ENCODE results near the gene PTTG2.

DNA sequence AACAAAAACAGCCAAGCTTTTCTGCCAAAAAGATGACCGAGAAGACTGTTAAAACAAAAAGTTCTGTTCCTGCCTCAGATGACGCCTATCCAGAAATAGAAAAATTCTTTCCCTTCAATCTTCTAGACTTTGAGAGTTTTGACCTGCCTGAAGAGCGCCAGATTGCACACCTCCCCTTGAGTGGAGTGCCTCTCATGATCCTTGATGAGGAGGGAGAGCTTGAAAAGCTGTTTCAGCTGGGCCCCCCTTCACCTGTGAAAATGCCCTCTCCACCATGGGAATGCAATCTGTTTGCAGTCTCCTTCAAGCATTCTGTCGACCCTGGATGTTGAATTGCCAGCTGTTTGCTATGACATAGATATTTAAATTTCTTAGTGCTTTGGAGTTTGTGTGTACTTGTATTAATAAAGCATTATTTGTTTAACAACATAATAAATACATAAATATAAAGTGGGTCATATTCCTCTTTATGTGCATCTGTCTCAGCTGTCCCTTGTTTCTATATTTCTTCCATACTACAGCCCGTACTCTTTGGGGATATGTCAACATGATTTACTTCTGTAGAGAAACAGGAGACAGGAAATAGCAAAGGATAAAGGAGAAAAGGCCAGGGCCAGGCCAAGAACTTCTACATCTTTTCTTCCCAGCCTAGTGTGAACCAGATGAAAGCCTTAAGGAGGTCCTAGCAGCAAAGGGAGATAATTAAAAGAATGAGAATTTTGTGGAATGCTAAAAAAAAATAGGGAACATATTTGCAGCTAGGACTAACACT lies 667 bp downstream of the PTTG2 start:
- TF ChIP-seq, protein P1, sequence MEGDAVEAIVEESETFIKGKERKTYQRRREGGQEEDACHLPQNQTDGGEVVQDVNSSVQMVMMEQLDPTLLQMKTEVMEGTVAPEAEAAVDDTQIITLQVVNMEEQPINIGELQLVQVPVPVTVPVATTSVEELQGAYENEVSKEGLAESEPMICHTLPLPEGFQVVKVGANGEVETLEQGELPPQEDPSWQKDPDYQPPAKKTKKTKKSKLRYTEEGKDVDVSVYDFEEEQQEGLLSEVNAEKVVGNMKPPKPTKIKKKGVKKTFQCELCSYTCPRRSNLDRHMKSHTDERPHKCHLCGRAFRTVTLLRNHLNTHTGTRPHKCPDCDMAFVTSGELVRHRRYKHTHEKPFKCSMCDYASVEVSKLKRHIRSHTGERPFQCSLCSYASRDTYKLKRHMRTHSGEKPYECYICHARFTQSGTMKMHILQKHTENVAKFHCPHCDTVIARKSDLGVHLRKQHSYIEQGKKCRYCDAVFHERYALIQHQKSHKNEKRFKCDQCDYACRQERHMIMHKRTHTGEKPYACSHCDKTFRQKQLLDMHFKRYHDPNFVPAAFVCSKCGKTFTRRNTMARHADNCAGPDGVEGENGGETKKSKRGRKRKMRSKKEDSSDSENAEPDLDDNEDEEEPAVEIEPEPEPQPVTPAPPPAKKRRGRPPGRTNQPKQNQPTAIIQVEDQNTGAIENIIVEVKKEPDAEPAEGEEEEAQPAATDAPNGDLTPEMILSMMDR (conservative IDR thresholded peaks at IDR 0.05; ENCODE audit: low read length): no peak
- TF ChIP-seq EZH2phosphoT487 (IDR thresholded peaks at IDR 0.05; ENCODE audit: borderline replicate concordance): no peak

All from Loucy (cell line).